LNCaP clone FGC (cell line): ENCODE measurements around the gene GPD1L.

ENCODE experiments used
- DNase-seq: peaks from one replicate; pipeline ENCODE4 v3.0.0-alpha.2; 2011; ENCODE audit warnings: low read depth
- H3K4me3 ChIP-seq: 2 replicates; pipeline ENCODE4 v1.5.1; 2011; ENCODE audit warnings: mild to moderate bottlenecking, low read depth, low read length, control low read depth
- CTCF ChIP-seq: IDR thresholded peaks from 2 replicates; pipeline ENCODE4 v1.5.1; 2012; ENCODE audit warnings: mild to moderate bottlenecking; ENCODE audit not compliant: control insufficient read depth, insufficient read depth; ENCODE audit errors: extremely low read depth

Gene GPD1L

GRCh38 chr3:32175607-32176197 lies 69.3 kb downstream of the GPD1L start:
- H3K4me3 ChIP-seq: no peak overlapping the region
- peak; percentile 61 for TF ChIP-seq CTCF
- DNase-seq: no peak

GRCh38 chr3:32176989-32177701 lies 70.7 kb downstream of the GPD1L start:
- no peak for DNase-seq
- TF ChIP-seq CTCF: peak; percentile 84
- H3K4me3 ChIP-seq: no peak overlapping the region

GRCh38 chr3:32177702-32178198 lies 71.3 kb downstream of the GPD1L start:
- H3K4me3 ChIP-seq: no peak overlapping the region
- DNase-seq: peak; percentile 84
- peak; percentile 94 for TF ChIP-seq CTCF

- no peak for TF ChIP-seq CTCF
- no peak overlapping the region for H3K4me3 ChIP-seq
- DNase-seq: peak; percentile 98
Observed at GRCh38 chr3:32180141-32180784, 73.8 kb downstream of the GPD1L start.

- no peak overlapping the region for H3K4me3 ChIP-seq
- DNase-seq: no peak
- no peak for TF ChIP-seq CTCF
Observed at GRCh38 chr3:32181365-32181764, 74.9 kb downstream of the GPD1L start.

GRCh38 chr3:32181796-32182195 lies 75.4 kb downstream of the GPD1L start:
- DNase-seq: no peak
- no peak overlapping the region for H3K4me3 ChIP-seq
- TF ChIP-seq CTCF: no peak
